Central memory CD4-positive, alpha-beta T cell (primary cell): ENCODE results near the gene HHIP.

Experiments used
- DNase-seq: peaks from one replicate; pipeline ENCODE4 v3.0.0; 2022

The HHIP gene

DNA sequence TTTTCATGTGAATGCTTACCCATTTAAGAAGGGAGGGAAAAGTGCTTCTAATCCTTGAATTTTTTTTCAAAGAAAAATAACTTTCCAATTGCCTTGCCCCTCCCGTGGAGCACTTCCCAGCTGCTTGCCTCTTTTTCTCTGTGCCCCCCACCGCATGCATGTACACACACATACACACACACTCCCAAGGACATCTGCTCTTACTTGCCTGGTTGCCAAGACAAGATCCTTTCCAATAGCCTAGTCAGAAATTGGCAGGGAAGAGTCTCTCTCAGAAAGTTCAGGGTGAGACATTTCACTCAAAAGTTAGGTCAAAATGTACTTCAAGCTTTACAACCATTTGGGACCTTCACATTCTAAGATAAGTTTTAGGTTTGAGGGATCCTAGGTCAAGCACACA, 10.9 kb downstream of the HHIP start:
- no peak for DNase-seq

DNA sequence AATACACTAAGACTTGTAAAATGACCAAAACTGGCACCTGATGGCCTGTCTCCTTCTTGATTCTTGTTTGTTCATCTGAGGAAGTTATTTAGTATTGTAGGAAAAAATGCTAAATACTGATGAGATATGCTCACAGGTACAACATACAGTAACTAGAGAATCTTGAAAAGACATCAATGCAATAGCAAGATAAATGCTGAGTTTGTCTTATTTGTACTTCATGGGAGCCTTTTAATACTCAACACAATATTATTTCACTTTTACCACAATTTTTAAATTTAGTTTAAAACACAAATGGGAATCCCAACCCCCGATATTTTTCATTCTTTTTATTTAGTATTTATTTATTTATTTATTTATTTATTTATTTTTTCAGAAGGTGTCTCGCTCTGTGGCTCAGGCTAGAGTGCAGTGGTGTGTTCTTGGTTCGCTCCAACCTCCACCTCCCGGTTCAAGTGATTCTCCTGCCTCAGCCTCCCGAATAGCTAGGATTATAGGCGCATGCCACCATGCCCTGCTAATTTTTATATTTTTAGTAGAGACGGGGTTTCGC, 12.1 kb downstream of the HHIP start:
- no peak for DNase-seq

DNA sequence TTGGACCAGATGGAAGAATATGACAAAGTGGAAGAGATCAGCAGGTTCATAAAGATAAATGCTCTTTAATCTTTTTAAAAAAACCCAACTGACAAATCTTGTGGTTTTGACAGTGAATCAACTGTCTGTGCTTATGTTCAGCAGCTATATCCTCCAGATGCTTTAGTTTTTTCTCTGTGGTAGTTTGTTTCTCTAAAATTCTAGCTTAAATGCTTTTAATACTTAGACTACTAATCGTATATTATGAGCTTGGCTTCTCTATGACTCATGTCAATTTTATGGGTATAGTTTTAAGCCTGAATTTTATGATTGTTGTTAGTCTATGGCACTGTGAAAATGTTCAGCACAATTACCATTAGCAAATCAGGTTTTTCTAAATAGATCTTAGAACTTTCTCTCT, 12.9 kb downstream of the HHIP start:
- DNase-seq: no peak

DNA sequence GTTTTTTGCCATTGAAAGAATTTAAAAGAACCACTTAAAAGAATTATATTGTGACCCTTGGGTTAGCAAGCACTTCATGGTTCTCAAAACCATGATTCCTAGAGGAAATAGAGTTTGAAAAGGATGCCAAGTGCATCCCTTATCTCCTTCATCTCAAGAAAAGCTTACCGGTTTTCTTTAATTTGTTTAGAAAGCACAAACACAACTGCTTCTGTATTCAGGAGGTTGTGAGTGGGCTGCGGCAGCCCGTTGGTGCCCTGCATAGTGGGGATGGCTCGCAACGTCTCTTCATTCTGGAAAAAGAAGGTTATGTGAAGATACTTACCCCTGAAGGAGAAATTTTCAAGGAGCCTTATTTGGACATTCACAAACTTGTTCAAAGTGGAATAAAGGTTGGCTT, 13.5 kb downstream of the HHIP start:
- no peak for DNase-seq

DNA sequence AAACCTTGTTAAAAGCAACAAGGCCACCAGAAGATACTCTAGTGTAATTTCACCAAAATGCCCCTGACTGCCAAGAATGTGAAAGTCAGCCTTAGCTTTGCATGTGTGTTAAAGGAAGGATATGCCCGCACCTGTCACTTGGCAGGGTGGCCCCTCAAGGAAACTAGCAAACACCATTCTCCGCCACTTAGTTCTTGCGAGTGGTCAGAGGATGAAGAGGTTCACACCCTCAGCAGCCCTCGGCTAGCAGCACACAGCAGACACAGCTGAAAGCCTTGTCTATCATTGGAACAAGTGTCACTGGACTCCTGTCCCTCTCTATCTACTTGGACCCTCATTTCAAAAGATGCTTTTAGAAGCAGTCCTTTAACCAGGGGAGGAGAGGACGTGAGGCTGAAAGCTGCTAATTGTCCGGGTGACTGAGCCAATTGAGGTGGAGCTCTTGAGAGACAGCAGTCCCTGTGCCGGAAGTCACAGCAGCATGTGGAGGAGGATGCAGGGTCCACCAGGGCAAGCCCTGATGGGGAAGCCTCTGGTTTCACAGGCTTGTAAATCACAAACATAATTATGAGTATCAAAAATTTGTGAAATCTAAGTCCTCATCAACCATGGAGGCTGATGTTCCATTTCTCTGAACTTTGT, 18.0 kb downstream of the HHIP start:
- DNase-seq: no peak

DNA sequence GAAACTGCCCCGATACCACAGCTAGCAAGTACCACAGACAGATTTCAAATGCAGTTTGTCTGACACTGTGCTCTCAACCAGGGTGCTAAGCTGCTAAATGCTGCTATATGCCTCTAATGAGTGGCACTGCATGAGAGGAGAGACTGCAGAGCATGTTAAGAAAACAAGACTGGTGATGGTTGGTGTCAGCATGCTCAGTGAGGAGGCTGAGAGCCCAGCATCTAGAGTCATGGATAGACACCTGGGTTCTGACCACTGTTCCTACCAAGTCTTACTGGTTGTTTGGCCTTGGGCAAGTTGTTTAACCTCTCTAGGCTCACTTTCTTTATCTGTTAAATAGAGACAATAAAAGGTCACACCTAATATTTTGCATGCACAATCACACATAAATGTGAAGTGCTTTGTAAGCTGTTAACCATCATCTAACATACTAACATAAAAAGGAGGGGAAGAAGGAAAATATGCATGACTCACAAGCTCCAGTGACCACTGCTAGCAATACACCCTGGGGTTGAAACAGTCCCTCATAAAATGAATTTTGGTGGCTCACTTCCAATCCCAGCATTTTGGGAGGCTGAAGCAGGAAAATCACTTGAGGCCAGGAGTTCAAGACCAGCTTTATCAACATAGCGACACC, 20.7 kb downstream of the HHIP start:
- DNase-seq: no peak

DNA sequence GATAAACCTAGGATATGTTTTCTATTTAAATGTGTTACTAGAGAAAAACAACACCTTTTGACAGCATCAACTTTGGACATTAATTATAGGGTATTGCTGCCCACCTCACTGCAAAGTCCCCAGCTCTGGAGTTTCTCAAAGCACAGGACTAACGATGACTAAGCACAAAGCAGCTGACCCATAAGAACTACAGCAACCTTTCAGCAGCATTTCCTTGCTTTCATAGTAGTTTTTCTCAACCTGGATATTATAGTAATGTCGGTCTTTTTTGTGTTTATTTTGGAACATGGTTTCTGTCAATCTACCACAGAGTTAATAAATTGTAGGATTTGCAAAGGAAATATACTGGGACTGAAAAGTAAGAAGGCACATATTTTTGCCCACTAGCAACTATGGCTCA, 21.5 kb downstream of the HHIP start:
- DNase-seq: no peak

DNA sequence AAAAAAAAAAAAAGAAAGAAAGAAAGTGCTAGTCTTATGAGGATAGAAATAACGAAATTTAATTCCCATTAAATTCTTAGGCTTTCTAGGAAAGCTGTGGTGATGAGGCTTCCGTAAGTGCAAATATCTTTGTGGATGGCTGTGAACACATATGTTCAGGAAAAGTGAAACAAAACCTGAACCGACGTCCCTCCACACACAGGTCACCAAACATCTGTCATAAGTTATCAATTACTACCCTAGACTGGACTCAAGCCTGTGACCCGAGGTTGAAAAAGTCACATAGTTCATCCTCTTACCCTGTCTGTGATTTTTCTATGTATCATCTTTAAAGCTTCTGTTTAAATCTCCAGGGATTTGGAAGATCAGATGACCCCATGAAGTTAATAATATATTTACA, 24.8 kb downstream of the HHIP start:
- no peak for DNase-seq

DNA sequence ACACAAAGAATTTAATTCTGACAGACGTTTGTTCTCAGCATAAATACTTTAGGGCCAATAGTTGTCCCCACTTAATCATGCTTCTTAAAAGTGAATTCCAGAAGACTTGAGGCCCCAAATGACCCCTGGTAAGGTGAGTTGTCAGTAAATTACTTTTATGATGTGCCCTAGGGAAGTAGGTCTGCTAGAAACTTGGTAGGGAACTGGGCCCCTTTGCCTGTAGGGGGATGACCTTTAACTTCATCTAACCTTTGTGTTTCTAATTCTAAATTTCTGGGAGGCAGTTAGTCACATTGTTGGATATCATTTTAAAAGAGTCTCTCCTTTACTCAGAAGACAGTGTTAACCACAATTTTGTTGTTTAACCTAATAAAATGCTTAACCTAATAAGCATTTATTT, 28.8 kb downstream of the HHIP start:
- no peak for DNase-seq

DNA sequence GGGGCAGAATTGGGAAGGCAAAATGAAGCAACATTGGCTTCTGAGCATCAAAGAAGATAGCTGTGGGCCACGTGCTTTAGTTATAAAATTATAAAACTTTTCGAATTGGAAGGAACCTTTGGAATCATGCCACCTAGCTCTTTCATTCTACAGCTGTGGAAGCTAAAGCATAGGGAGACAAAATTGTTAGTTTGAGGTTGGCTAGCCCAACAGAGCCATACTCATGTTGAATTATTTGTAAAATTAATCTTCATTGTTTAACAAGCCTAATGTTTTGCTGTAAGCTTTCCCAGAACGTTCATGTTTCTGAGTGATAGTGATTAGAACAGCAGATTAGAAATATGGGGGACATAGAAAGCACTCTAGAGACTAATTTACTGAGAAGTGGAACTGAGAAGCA, 35.9 kb downstream of the HHIP start:
- no peak for DNase-seq

DNA sequence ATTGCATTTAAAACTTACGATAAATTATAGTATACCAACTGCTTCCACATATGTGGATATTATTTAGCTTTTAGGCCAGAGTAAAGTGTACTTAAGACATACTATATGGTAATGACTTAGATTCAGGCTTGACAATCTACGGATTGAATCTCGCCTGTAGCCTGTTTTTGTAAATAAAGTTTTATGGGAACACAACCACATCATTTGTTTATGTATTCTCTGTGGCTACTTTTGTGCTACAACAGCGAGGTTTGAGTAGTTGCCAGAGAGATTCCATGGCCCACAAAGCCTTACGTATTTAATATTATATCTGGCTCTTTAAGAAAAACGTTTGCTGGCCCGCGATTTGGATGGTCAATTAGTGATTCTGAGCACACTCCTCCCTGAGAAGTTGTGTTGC, 37.6 kb downstream of the HHIP start:
- no peak for DNase-seq

DNA sequence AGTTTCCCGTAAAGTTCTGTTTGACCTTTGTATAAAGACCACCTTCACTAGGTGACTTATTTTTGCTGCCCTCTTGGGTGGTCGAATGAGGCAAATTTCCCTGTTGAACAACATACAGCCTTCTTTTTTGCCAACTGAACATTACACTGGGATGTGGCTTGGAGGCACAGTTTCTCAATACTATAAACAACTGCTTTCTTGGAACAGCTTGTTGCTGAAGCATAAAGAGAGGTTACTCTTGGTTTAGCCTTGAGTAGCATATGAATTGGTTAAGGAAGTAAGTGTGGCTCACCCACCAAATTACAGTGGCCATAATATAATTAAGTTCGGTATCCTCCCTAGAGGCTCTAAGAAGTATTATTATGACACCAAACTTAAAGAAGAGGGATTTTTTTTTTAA, 40.0 kb downstream of the HHIP start:
- DNase-seq: no peak

DNA sequence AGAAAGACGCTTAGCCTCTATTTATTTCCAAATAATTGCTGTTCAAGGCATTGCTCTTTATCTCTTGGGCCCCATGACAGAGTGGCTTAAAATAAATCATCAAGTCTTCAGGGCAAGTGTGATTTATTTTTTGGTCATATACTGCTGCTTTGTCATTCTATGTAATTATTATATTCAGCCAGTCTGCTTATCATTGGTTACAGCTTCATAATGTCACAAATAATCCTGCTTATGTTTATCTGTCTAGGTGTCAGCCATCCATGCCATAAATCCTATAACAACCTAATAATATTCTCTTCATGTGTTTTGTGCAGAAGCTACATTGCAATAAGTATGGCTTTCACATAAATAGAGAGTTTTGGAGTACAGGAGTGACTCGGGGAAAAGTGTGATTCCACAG, 41.0 kb downstream of the HHIP start:
- no peak for DNase-seq

DNA sequence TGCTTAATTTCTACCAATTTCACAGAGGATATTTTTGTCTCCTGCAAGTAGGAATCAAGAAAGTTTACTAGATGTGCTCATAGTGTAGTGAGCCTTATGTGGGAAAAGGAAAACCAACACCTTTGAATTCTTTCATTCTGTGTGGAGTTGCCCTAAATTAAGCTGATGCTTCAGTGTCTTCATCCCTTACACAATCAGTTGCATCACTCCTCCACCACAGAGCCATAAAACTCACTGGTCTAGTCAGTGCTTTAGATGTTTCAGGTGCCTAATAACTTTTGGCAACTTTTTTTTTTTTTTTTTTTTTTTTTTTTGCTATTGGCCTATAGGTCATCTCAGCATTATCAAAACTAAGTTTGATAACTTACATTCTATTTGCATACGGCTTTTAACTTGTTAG, 41.5 kb downstream of the HHIP start:
- DNase-seq: no peak

DNA sequence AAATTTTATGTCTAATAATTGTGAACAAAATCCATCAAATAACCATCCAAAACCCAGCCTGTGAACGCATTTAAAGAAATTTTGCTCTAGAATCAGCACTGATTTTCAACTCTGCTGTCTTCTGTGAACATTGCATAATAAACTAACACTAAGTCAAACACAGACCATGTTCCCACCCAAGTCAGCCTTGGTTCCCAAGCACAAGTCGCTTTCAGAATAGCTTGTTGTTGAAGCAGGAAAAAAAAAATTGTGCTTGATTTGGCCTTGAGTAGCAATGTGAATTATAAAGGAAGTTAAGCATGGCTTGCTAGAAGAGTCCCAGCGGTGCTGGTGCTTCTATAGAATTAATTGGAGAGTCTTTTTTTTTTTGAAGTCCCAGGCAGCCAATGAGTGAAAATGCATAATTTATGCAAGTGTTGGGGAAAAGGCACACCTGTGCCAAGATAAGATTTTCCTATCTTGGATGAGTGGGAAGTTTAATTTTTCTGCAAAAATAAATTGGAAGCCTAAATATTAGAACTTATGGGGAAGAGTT, 42.1 kb downstream of the HHIP start:
- no peak for DNase-seq

DNA sequence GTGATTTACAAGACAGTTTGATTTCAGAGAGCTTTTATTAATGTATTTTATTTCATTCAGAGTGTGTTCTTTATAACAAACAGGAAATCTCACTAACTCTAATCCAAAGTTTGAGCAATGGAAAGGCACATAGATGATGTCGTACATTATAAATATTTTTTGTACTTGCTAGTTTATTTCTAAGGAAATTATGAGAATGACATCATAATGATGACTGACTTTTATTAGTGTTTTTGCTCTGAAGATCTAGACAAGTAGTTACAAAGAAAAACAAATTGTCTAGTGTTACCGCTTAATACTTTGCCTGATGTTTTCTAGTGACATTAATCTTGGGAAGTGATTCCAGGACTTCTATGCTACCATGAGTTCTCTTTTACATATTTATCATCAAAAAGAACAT, 43.2 kb downstream of the HHIP start:
- no peak for DNase-seq

DNA sequence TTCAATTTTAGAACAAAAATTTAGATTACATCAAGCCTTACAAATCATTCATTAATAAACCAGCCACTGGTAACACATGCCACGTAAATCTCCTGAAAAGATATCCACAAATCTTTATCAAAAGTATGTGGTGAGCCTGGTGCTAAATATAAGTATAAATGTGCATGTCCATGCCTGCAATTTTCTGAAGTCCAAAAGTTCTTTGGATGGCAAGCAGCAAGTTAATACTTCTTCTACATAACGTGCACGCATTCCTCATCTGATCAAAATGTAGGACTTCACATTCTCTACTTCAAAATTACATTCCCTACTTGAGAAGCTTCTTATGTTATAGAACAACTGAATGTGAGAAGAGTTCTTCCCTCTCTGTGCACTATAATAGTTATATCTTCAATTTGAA, 49.8 kb downstream of the HHIP start:
- DNase-seq: no peak

DNA sequence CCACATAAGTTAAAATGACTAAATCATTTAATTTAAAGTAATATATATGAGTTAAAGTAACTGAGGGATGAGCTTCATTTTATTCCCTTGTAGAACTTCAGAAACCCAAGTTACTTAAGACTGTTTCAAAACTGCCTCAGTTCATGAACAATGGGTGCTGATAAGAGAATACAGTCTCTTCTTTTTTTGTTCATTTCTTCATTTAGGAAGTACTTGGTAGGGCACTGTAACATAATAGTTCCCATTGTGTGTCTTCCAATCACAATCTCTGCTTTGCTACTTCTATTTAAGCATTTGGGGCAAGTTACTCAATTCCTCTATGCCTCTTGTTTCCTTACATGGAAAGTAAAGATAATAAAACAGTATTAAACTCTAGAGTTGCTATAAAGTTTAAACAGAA, 50.4 kb downstream of the HHIP start:
- no peak for DNase-seq

DNA sequence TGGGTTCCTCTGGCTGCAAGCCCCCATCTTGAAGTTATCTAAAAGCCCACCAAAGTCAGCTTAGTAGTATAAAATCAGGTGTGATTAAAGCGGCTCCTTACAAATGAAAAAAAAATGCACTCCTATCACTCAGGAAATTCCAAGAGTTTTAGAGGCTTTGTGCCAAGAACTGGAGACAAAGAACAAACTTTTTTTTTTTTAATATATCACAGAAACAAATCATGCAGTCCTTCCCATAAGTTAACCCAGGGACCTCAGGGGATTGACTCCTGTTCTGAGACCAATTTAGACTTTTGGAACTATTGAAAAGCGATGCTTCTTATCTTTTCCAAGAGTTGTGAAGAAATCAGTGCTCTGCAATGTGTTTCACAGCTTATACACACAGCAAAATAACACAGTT, 53.6 kb downstream of the HHIP start:
- no peak for DNase-seq

DNA sequence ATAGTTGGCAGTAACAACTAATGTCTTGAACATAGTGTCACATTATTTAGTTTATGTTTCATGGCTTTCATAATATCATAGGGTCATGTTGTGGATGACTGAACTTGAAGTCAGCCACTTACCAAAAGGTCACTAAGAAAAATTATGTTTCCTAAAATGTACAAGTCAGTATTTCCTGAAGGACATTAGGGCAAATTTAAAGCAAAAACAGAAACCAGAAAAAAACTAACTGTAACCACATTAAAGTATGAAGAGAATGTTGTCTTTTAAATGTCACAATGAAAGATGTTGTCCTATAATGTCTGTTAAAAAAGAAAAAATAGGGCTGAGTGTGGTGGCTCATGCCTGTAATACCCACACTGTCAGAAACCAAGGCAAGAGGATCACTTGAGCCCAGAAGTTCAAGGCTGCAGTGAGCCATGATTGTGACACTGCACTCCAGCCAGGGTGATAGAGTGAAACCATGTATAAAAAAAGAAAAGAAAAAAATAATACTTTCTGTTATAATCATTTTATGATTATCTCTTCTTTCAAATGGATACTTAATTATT, 55.8 kb downstream of the HHIP start:
- DNase-seq: no peak

DNA sequence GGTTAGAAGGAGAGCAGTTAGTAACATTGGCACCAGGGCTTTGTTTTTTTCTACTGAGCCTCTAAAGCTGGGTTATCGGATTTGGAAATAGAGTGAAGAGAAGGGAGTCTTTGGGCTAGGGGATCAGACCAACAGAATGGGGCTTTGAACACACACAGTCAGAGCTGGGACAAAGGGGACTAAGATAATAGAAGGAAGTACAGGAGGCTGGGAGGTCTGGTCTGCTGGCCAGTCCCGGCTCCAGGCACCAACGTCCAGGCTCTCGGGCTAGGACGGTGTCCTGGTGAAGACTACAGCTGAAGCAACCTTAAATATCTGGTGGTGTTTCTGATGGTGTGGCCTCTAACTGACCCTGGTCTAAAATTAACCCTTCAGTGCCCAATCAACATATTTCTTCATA, 57.5 kb downstream of the HHIP start:
- DNase-seq: no peak

DNA sequence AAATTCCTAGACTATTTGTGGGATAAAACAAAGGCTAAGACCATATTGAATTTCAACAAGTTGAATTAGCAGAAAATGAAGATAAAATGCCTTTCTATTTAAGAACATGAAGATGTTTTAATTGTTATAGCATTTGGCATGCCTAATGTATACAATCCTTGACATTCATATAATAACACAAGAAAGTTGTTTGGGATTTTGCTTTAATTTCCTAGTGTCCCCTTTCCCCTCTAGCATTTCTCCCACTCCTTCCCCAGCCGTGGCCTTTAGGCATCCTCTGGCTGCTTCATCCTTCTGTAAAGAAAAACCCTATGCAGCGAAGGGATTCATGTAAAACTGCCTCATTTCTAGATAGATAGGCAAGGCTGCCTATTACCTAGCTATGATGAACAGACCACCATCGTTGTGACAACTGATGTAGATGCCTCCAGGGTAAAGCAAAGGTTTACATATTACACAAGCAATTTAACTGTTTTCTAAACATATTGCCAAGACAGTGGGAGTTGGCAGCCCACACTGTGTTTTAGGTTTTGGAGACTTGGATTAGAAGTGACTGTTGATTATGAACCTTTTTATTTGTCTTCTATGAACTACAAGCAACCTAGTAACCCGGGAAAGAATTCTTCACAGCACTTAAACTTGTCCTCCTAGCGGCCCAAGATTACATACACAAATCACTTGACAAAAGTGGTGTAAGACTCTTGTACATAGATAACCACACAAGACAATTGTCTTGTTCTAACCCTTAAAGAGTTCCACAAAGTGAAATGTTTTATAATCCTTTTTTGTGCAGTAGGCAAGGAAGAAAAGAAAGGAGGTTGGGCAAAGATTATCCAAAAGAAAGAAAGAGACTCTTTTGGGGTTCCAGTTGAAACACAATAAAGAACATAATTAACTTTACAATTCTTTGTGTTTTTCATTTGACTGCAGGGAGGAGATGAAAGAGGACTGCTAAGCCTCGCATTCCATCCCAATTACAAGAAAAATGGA, 59.9 kb downstream of the HHIP start:
- DNase-seq: no peak

DNA sequence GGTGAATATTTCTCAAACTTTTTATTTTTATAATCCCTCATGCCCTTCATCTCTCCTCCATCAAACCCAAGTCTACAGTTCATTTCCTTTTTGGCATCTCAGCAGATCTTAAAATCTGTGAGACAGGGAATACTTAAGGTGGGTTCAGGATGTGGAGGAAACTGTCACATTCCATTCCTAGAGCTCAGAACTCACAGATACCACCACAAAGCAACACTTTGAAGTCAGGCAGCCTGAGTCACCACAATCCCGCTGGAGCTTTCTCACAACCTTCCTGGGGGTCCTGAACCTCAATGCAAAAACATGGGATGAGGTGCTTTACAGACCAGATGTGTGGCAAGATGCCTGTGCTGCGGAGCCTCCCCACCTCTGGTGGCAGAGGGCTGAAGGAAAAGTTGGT, 63.2 kb downstream of the HHIP start:
- no peak for DNase-seq
